ENCODE data around the gene HS2ST1. TPM values are rescaled to one million over a fixed set of nuclear protein-coding genes. Genes with fewer than 3 reads are reported as not detected.

HS2ST1 gene
- total RNA-seq, 1 experiment from 2014 or later = 57.2 TPM

- no peak for DNase-seq
- Histone ChIP-seq H3K9me3 (no peaks in the 10 kb centered on the region), H3K4me3 (ENCODE audit: low read depth, low read length) (no peak overlapping the region), H3K36me3 (ENCODE audit: control insufficient read depth, insufficient read depth, low read length) (no peaks in the 10 kb centered on the region), H3K4me1 (no peaks in the 10 kb centered on the region), H3K27me3 (replicated peaks; ENCODE audit: control insufficient read depth, insufficient read depth, low read length) (no peaks in the 10 kb centered on the region)
- ChIA-PET POLR2A (no interaction called here), CTCF (no interaction called here)
- intact Hi-C loops (cut with micrococcal nuclease; ENCODE audit: unreplicated experiment) = no loop called here
- Mint-ChIP-seq H3K27ac (ENCODE audit: unreplicated experiment) (no peak overlapping the region), H3K4me3 (ENCODE audit: unreplicated experiment) (no peak overlapping the region), H3K36me3 (ENCODE audit: insufficient read depth, unreplicated experiment) (peaks cover 11% of the 10 kb centered on the region), H3K9me3 (ENCODE audit: unreplicated experiment) (no peaks in the 10 kb centered on the region), H3K4me1 (ENCODE audit: low read depth, unreplicated experiment) (no peaks in the 10 kb centered on the region), H3K27me3 (ENCODE audit: insufficient read depth, unreplicated experiment) (no peaks in the 10 kb centered on the region)
- TF ChIP-seq CTCF (IDR thresholded peaks at IDR 0.05; ENCODE audit: insufficient read depth in 1 of 2, low read depth in 1 of 2, low read length in 1 of 2, severe bottlenecking in 1 of 2, unreplicated experiment in 1 of 2) = no peak
- BruUV-seq (replicated peaks) = no TSS peak
Observed at GRCh38 chr1:87123610-87124009, 209.2 kb downstream of the HS2ST1 start.

- intact Hi-C loops (cut with micrococcal nuclease; ENCODE audit: unreplicated experiment) = no loop called here
- H3K9me3 ChIP-seq = no peaks in the 10 kb centered on the region
- Mint-ChIP-seq H3K36me3 (ENCODE audit: insufficient read depth, unreplicated experiment) (no peaks in the 10 kb centered on the region), H3K27me3 (ENCODE audit: insufficient read depth, unreplicated experiment) (no peaks in the 10 kb centered on the region), H3K27ac (ENCODE audit: unreplicated experiment) (no peak overlapping the region), H3K4me1 (ENCODE audit: low read depth, unreplicated experiment) (no peaks in the 10 kb centered on the region), H3K4me3 (ENCODE audit: unreplicated experiment) (no peak overlapping the region), H3K9me3 (ENCODE audit: unreplicated experiment) (no peaks in the 10 kb centered on the region)
- POLR2A ChIA-PET = no interaction called here
- no peak for DNase-seq
- H3K4me1 ChIP-seq = no peaks in the 10 kb centered on the region
- TF ChIP-seq CTCF (IDR thresholded peaks at IDR 0.05; ENCODE audit: insufficient read depth in 1 of 2, low read depth in 1 of 2, low read length in 1 of 2, severe bottlenecking in 1 of 2, unreplicated experiment in 1 of 2) = no peak
- no TSS peak for BruUV-seq (replicated peaks)
- H3K36me3 ChIP-seq (ENCODE audit: control insufficient read depth, insufficient read depth, low read length) = no peaks in the 10 kb centered on the region
- H3K27me3 ChIP-seq (replicated peaks; ENCODE audit: control insufficient read depth, insufficient read depth, low read length) = no peaks in the 10 kb centered on the region
- H3K4me3 ChIP-seq (ENCODE audit: low read depth, low read length) = no peak overlapping the region
- CTCF ChIA-PET = no interaction called here
Observed at GRCh38 chr1:87126886-87127505, 212.6 kb downstream of the HS2ST1 start.

- Histone ChIP-seq H3K36me3 (ENCODE audit: control insufficient read depth, insufficient read depth, low read length) (no peaks in the 10 kb centered on the region), H3K27me3 (replicated peaks; ENCODE audit: control insufficient read depth, insufficient read depth, low read length) (no peaks in the 10 kb centered on the region), H3K9me3 (no peaks in the 10 kb centered on the region), H3K4me3 (ENCODE audit: low read depth, low read length) (no peak overlapping the region), H3K4me1 (no peaks in the 10 kb centered on the region)
- no peak for DNase-seq
- TF ChIP-seq CTCF (IDR thresholded peaks at IDR 0.05; ENCODE audit: insufficient read depth in 1 of 2, low read depth in 1 of 2, low read length in 1 of 2, severe bottlenecking in 1 of 2, unreplicated experiment in 1 of 2) = no peak
- Mint-ChIP-seq H3K27me3 (ENCODE audit: insufficient read depth, unreplicated experiment) (no peaks in the 10 kb centered on the region), H3K4me3 (ENCODE audit: unreplicated experiment) (no peak overlapping the region), H3K4me1 (ENCODE audit: low read depth, unreplicated experiment) (no peaks in the 10 kb centered on the region), H3K27ac (ENCODE audit: unreplicated experiment) (no peak overlapping the region), H3K36me3 (ENCODE audit: insufficient read depth, unreplicated experiment) (no peaks in the 10 kb centered on the region), H3K9me3 (ENCODE audit: unreplicated experiment) (no peaks in the 10 kb centered on the region)
- intact Hi-C loops (cut with micrococcal nuclease; ENCODE audit: unreplicated experiment) = no loop called here
- ChIA-PET POLR2A (no interaction called here), CTCF (no interaction called here)
- BruUV-seq (replicated peaks) = no TSS peak
Observed at GRCh38 chr1:87127581-87127980, 213.1 kb downstream of the HS2ST1 start.

Data from Caco-2 (cell line).